AG10803 (cell line): ENCODE results near the gene UBC.
"Not testable (repeated sequence)": the region's sequence is repeated elsewhere in the genome, so short reads cannot be mapped to it uniquely, and the experiment has no call there.

Experiments
- DNase-seq: peaks from one replicate; pipeline ENCODE4 v3.0.0; 2010; ENCODE audit warnings: low read depth
- H3K4me3 ChIP-seq: 2 replicates; pipeline ENCODE4 v1.5.1; 2011; ENCODE audit warnings: mild to moderate bottlenecking, low read length, control low read depth
- CTCF ChIP-seq: conservative IDR thresholded peaks from 2 replicates; pipeline ENCODE4 v1.5.1; 2011; ENCODE audit warnings: mild to moderate bottlenecking, low read length, control low read depth, inconsistent platforms

UBC gene

GRCh38 chr12:124938108-124938507 is 23.7 kb upstream of the UBC start:
- peak overlapping the region; percentile 32; the same call in 1 of the 2 replicates for H3K4me3 ChIP-seq
- TF ChIP-seq CTCF = no peak
- DNase-seq = no peak

DNA sequence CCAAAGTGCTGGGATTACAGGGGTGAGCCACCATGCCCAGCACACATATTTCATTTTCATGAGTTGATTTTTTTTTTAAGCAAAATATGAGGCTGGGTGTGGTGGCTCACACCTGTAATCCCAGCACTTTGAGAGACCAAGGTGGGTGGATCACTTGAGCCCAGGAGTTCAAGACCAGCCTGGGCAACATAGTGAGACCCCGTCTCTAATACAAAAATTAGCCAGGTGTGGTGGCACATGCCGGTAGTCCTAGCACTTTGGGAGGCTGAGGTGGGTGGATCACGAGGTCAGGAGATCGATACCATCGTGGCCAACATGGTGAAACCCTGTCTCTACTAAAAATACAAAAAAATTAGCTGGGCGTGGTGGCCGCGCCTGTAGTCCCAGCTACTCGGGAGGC is 17.1 kb upstream of the UBC start:
- H3K4me3 ChIP-seq, DNase-seq: not testable (repeated sequence)

DNA sequence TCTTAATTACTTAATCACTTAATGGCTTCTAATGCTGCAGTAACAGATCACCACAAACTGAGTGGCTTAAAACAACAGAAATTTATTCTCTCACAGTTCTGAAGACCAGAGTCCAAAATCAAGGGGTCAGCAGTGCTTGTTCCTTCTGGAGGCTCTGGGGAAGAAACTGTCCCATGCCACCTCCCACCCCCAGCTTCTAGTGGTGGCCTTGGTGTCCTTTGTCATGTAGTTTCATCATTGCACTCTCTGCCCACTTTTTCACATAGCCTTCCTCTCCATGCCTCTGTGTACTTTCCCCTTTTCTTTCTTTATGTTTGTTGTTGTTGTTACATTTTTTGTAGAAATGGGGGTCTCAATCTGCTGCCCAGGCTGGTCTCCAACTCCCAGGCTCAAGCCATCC is 16.1 kb upstream of the UBC start:
- no peak overlapping the region for H3K4me3 ChIP-seq
- no peak for DNase-seq
- no peak for TF ChIP-seq CTCF

- H3K4me3 ChIP-seq = no peak overlapping the region
- DNase-seq = no peak
- no peak for TF ChIP-seq CTCF
Observed at GRCh38 chr12:124929649-124930419, 15.4 kb upstream of the UBC start.

- TF ChIP-seq CTCF = no peak
- no peak overlapping the region for H3K4me3 ChIP-seq
- DNase-seq = no peak
Observed at GRCh38 chr12:124928912-124929530, 14.6 kb upstream of the UBC start.

GRCh38 chr12:124928095-124928911 is 13.9 kb upstream of the UBC start:
- no peak for TF ChIP-seq CTCF
- H3K4me3 ChIP-seq = peak overlapping the region; percentile 36
- peak; percentile 61 for DNase-seq

DNA sequence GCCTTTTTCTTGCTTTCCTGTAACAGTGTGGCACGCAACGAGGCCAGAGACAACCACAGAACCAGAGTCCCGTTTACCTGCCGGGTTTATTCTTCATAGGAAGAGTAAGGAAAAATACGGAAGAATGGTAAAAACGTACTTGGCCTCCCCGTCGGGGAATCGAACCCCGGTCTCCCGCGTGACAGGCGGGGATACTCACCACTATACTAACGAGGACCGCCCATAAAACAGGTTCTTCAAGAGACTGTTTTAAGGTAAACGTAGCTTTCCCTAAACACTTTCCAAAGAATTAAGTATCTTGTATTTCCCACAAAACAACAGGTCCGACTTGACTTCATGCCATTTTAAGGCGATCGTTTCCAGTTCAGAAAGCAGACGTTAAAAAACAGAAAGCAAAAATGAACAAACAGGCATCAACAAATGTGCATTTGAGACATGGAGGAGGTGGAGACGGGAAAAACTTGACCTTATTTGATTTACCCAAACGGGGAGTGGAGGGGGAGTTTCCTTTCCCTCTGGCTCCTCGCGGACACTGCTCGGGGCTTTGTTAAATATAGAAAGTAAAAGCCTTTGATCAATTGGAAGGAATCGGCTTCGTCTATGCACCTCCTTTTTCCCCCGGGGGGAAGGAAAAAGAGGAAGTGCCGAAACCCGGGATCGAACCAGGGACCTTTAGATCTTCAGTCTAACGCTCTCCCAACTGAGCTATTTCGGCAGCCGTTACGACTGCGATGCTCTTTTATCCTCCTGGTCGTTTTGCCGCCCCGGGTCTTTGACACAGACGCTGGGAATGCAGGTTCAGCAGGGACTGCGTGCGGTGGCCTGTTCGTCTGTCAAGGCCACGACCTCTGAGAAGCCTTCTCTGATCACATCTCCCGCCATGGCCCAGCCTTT is 13.0 kb upstream of the UBC start:
- no peak for TF ChIP-seq CTCF

GRCh38 chr12:124925782-124926181 is 11.3 kb upstream of the UBC start:
- DNase-seq = not testable (repeated sequence)

More for the DNA sequence above, 13.0 kb upstream of the UBC start:
- H3K4me3 ChIP-seq = peak overlapping the region; percentile 88
- peak; percentile 79 for DNase-seq

More at GRCh38 chr12:124925782-124926181, 11.3 kb upstream of the UBC start:
- H3K4me3 ChIP-seq = not testable (repeated sequence)
